Measurements from ENCODE around the gene C16orf92. TPM values are rescaled to one million over a fixed set of nuclear protein-coding genes. Genes with fewer than 3 reads are reported as not detected.

C16orf92 gene
- total RNA-seq, 1 donor from 2014 or later, result not detected

GRCh38 chr16:30002614-30003346 lies 20.2 kb upstream of the C16orf92 start:
- no peak for DNase-seq (ENCODE audit: extremely low spot score, unreplicated experiment)
- H3K4me3 Mint-ChIP-seq, result no peak overlapping the region
- H3K9me3 Mint-ChIP-seq, result no peaks in the 10 kb centered on the region
- TF ChIP-seq, protein P1, sequence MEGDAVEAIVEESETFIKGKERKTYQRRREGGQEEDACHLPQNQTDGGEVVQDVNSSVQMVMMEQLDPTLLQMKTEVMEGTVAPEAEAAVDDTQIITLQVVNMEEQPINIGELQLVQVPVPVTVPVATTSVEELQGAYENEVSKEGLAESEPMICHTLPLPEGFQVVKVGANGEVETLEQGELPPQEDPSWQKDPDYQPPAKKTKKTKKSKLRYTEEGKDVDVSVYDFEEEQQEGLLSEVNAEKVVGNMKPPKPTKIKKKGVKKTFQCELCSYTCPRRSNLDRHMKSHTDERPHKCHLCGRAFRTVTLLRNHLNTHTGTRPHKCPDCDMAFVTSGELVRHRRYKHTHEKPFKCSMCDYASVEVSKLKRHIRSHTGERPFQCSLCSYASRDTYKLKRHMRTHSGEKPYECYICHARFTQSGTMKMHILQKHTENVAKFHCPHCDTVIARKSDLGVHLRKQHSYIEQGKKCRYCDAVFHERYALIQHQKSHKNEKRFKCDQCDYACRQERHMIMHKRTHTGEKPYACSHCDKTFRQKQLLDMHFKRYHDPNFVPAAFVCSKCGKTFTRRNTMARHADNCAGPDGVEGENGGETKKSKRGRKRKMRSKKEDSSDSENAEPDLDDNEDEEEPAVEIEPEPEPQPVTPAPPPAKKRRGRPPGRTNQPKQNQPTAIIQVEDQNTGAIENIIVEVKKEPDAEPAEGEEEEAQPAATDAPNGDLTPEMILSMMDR (conservative IDR thresholded peaks at IDR 0.05), result no peak
- H3K27me3 Mint-ChIP-seq, result no peaks in the 10 kb centered on the region
- no peaks in the 10 kb centered on the region for H3K36me3 Mint-ChIP-seq
- no peaks in the 10 kb centered on the region for H3K4me1 Mint-ChIP-seq (ENCODE audit: unreplicated experiment)
- H3K27ac Mint-ChIP-seq, result peak overlapping the region; percentile 41

DNA sequence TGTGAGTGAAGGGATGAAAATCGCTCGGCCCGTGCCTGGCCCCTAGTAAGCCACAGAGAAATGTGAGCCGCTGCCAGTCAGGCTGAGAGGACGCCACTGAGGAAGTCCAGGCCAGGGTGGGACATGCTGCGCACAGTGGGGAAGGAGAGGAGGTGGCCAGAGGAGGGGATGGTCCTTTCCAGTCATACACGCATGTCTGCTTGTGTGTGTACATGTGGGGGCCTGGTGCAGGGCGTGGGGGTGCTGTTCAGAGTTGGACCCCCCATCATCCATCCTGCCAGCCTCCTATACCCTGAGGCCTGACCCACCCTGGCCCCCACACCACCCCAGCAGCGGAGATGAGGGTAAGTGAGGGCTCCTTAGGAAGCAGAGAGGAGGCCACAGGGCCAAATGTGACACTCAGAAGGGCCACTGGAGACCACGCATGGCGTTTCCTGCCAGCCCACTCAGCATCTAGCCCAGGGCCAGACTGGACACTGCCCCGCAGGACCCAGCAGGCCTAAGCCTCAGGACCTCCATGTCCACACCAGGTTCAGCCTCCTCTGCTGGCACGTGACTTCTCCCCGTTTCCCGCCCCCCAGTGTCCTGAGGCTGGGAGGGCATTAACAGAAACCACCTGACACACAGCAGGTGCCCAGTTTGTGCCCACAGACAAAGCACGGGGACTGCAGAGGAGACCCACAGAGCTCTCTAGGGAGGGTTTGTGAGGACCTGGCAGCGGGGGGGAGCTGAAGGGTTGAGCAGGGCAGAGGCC lies 19.2 kb upstream of the C16orf92 start:
- H3K9me3 Mint-ChIP-seq, result no peaks in the 10 kb centered on the region
- no peaks in the 10 kb centered on the region for H3K36me3 Mint-ChIP-seq
- no peak overlapping the region for H3K27ac Mint-ChIP-seq
- DNase-seq (ENCODE audit: extremely low spot score, unreplicated experiment), result no peak
- H3K27me3 Mint-ChIP-seq, result peaks cover 6% of the 10 kb centered on the region
- TF ChIP-seq, protein P1 (conservative IDR thresholded peaks at IDR 0.05), result no peak
- no peaks in the 10 kb centered on the region for H3K4me1 Mint-ChIP-seq (ENCODE audit: unreplicated experiment)
- no peak overlapping the region for H3K4me3 Mint-ChIP-seq

DNA sequence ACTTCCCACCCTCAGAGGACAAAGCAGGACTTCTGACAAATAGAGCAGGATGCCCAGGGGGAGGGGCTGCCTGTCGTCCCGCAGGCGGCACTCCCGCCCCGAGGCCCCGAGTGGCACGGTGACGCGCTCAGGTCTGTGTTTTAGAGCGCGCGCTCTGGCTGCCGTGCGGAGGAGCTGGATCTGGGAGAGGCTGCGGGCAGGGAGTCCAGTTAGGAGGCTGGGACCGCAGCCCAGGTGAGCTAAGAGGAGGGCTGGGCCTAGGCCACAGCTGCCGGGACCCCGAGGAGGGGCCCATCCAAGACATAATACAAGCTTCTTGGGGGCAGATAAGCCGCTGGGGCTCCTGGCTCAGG lies 18.6 kb upstream of the C16orf92 start:
- Mint-ChIP-seq H3K36me3 (no peaks in the 10 kb centered on the region), H3K9me3 (no peaks in the 10 kb centered on the region), H3K4me3 (no peak overlapping the region), H3K27me3 (peaks cover 12% of the 10 kb centered on the region), H3K27ac (no peak overlapping the region), H3K4me1 (ENCODE audit: unreplicated experiment) (no peaks in the 10 kb centered on the region)
- no peak for DNase-seq (ENCODE audit: extremely low spot score, unreplicated experiment)
- TF ChIP-seq, protein P1 (conservative IDR thresholded peaks at IDR 0.05), result no peak

GRCh38 chr16:30004811-30005242 lies 18.2 kb upstream of the C16orf92 start:
- H3K4me3 Mint-ChIP-seq, result no peak overlapping the region

DNA sequence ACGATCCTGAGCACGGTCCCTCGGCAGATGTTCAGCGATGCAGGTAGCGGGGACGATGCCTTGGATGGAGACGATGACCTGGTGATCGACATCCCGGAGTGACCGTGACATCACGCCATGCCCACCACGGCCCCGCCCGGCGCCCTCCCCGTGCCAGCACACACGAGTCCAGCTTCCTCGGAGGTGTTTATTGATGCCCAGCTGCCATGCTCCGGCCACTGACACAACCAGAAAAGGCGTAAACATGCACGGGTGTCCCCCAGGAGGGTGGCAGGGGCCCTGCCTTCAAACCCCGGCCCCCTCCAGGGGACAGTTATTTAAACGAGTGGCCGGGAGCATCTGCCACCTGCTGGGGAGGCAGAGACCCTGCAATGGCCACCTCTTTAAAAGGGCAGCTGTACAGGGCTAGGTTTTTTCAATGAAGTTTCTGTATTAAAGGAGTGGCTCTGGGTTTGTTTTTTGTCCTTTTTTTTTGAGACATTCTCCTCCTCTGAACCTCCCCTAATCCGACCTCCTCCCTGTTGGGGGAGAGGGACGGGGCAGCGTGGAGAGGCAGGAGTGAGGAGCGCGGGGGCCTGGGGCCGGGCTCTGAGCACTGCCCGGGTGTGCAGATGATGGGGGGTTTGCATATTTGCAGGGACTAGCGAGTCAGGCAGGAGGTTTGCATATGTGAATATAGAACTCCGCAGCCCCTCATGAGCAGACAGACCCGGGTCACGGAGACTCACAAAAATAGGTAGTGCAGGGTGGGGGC lies 17.5 kb upstream of the C16orf92 start:
- Mint-ChIP-seq H3K4me1 (ENCODE audit: unreplicated experiment) (no peaks in the 10 kb centered on the region), H3K36me3 (no peaks in the 10 kb centered on the region), H3K4me3 (no peak overlapping the region), H3K27ac (no peak overlapping the region), H3K9me3 (no peaks in the 10 kb centered on the region), H3K27me3 (peaks cover 20% of the 10 kb centered on the region)
- TF ChIP-seq, protein P1 (conservative IDR thresholded peaks at IDR 0.05), result peak; percentile 89
- no peak for DNase-seq (ENCODE audit: extremely low spot score, unreplicated experiment)

More at GRCh38 chr16:30004811-30005242, 18.2 kb upstream of the C16orf92 start:
- Mint-ChIP-seq H3K9me3 (no peaks in the 10 kb centered on the region), H3K4me1 (ENCODE audit: unreplicated experiment) (no peaks in the 10 kb centered on the region), H3K27ac (no peak overlapping the region), H3K36me3 (no peaks in the 10 kb centered on the region), H3K27me3 (peaks cover 14% of the 10 kb centered on the region)
- TF ChIP-seq, protein P1 (conservative IDR thresholded peaks at IDR 0.05), result no peak
- DNase-seq (ENCODE audit: extremely low spot score, unreplicated experiment), result no peak
